ENCODE measurements around the gene MAP7D3.

GRCh38 chrX:136219893-136220292 lies 31.3 kb downstream of the MAP7D3 start:
- TF ChIP-seq POLR2A (IDR thresholded peaks at IDR 0.05) (no peak), CTCF (IDR thresholded peaks at IDR 0.05) (no peak)
